ENCODE results near the gene PLXNA4. TPM values are rescaled to one million over a fixed set of nuclear protein-coding genes. Genes with fewer than 3 reads are reported as not detected.

PLXNA4 gene
- total RNA-seq, 4 donors from 2014 or later: 0.31 to 0.66 (median 0.43) TPM

- DNase-seq (no peak), ATAC-seq (no peak)
- Histone ChIP-seq H3K4me3 (no peak overlapping the region), H3K36me3 (no peaks in the 10 kb centered on the region), H3K27ac (no peak overlapping the region), H3K9me3 (no peaks in the 10 kb centered on the region), H3K4me1 (no peaks in the 10 kb centered on the region), H3K27me3 (no peaks in the 10 kb centered on the region)
- intact Hi-C loops (cut with DNase I; ENCODE audit: low total_unique reads): no loop called here
- TF ChIP-seq POLR2A (IDR thresholded peaks at IDR 0.05) (no peak), CTCF (IDR thresholded peaks at IDR 0.05 in 4 of 5, conservative IDR thresholded peaks at IDR 0.05 in 1 of 5) (no peak)
- in situ Hi-C loops (cut with MboI; ENCODE audit: low sequenced_read_pairs in 4 of 4): no loop called here
Measured at GRCh38 chr7:132109769-132110168, 466.5 kb downstream of the PLXNA4 start.

DNA sequence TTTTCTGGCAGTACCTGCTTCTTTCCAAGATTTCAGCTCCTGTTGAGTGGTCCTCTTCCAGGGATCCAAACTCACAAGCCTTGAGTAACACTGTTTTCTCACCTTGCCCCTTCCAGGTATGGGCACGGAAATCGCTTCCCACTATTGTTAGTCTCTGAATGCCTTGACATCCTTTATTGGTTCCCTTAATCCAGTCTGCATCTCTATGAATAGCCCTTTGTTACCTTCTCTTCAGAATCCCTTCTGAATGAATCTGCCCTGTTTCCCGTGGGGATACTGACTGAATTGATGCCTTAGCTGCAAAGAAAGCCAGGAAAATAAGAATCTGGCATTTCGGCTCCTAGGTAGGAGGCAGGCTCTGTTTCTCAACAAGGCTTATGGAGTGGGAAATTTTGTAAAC is 467.7 kb downstream of the PLXNA4 start:
- in situ Hi-C loops (cut with MboI; ENCODE audit: low sequenced_read_pairs in 4 of 4): no loop called here
- no peak for DNase-seq
- H3K9me3 ChIP-seq: no peaks in the 10 kb centered on the region
- no peak for ATAC-seq
- no peaks in the 10 kb centered on the region for H3K27me3 ChIP-seq
- H3K27ac ChIP-seq: no peak overlapping the region
- intact Hi-C loops (cut with DNase I; ENCODE audit: low total_unique reads): no loop called here
- H3K4me3 ChIP-seq: no peak overlapping the region
- no peaks in the 10 kb centered on the region for H3K36me3 ChIP-seq
- no peaks in the 10 kb centered on the region for H3K4me1 ChIP-seq
- TF ChIP-seq CTCF (IDR thresholded peaks at IDR 0.05 in 4 of 5, conservative IDR thresholded peaks at IDR 0.05 in 1 of 5) (no peak), POLR2A (IDR thresholded peaks at IDR 0.05) (no peak)

DNA sequence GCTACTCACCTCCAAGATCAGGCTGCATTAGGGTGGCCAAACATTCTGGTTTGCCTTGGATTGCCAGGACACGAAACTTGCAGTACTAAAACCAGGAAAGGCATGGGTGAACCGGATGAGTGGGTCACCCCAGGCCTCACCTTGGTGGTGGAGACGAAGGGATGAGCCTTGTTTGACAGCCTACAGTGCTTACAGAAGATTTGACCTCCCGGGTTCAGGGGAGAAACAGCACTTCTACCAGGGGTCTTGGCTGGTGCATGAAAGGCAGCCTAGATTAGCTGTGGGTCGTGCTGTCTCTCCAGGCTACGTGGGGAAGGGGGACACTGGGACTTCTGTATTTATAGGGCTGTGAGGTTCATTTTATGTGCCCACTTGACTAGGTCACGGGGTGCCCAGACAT is 469.8 kb downstream of the PLXNA4 start:
- Histone ChIP-seq H3K36me3 (no peaks in the 10 kb centered on the region), H3K4me1 (no peaks in the 10 kb centered on the region), H3K27ac (no peak overlapping the region), H3K9me3 (no peaks in the 10 kb centered on the region), H3K27me3 (no peaks in the 10 kb centered on the region), H3K4me3 (no peak overlapping the region)
- in situ Hi-C loops (cut with MboI; ENCODE audit: low sequenced_read_pairs in 4 of 4): no loop called here
- ATAC-seq (no peak), DNase-seq (no peak)
- TF ChIP-seq POLR2A (IDR thresholded peaks at IDR 0.05): no peak
- no peak for TF ChIP-seq CTCF (IDR thresholded peaks at IDR 0.05 in 4 of 5, conservative IDR thresholded peaks at IDR 0.05 in 1 of 5)
- intact Hi-C loops (cut with DNase I; ENCODE audit: low total_unique reads): no loop called here

DNA sequence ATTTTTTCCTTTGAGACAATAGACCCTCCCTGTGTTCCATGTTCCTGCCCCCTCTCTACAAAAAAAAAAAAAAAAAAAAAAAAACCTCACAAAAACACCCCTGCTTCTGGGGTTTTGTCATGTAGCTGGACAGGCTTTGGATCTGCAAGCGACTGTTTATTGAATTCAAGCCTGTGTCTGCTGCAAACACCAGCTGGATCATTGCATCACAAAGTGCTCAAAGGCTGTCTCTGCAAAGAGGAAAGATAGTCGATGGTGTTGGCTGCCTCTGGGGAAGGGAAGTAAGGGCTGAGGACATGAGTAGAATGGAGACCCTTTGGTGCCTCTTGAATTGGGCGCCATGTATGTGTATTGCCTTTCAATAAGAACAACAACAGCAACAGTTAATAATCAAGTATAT is 471.2 kb downstream of the PLXNA4 start:
- intact Hi-C loops (cut with DNase I; ENCODE audit: low total_unique reads) (no loop called here), in situ Hi-C loops (cut with MboI; ENCODE audit: low sequenced_read_pairs in 4 of 4) (no loop called here)
- no peaks in the 10 kb centered on the region for H3K9me3 ChIP-seq
- H3K27ac ChIP-seq: no peak overlapping the region
- H3K36me3 ChIP-seq: no peaks in the 10 kb centered on the region
- no peaks in the 10 kb centered on the region for H3K4me1 ChIP-seq
- DNase-seq (no peak), ATAC-seq (no peak)
- no peaks in the 10 kb centered on the region for H3K27me3 ChIP-seq
- TF ChIP-seq POLR2A (IDR thresholded peaks at IDR 0.05) (no peak), CTCF (IDR thresholded peaks at IDR 0.05 in 4 of 5, conservative IDR thresholded peaks at IDR 0.05 in 1 of 5) (no peak)
- H3K4me3 ChIP-seq: no peak overlapping the region

- Histone ChIP-seq H3K27ac (no peak overlapping the region), H3K9me3 (no peaks in the 10 kb centered on the region), H3K36me3 (no peaks in the 10 kb centered on the region), H3K4me1 (no peaks in the 10 kb centered on the region), H3K4me3 (no peak overlapping the region), H3K27me3 (no peaks in the 10 kb centered on the region)
- ATAC-seq (no peak), DNase-seq (no peak)
- intact Hi-C loops (cut with DNase I; ENCODE audit: low total_unique reads) (no loop called here), in situ Hi-C loops (cut with MboI; ENCODE audit: low sequenced_read_pairs in 4 of 4) (no loop called here)
- TF ChIP-seq CTCF (IDR thresholded peaks at IDR 0.05 in 4 of 5, conservative IDR thresholded peaks at IDR 0.05 in 1 of 5) (no peak), POLR2A (IDR thresholded peaks at IDR 0.05) (no peak)
Measured at GRCh38 chr7:132103718-132104117, 472.6 kb downstream of the PLXNA4 start.
